ENCODE results near the gene SERINC3. TPM values are rescaled to one million over a fixed set of nuclear protein-coding genes. Genes with fewer than 3 reads are reported as not detected.

SERINC3 gene
- 53.5 and 82.0 TPM in 2 replicates for total RNA-seq (2016; rRNA removed; fragmentation: Illumina TruSeq; extraction: Trizol)
- 18.2 and 23.6 TPM in 2 replicates for total RNA-seq (2016; cell fraction: cytosol; rRNA removed; fragmentation: Illumina TruSeq; extraction: Trizol; ENCODE audit: low read depth)
- 60.4 and 86.2 TPM in 2 replicates for total RNA-seq (2016; cell fraction: insoluble cytoplasmic fraction; rRNA removed; fragmentation: Illumina TruSeq; extraction: Trizol)
- total RNA-seq (2016; cell fraction: membrane; rRNA removed; fragmentation: Illumina TruSeq; extraction: Trizol) = 40.1 and 41.9 TPM in 2 replicates
- 61.2 and 69.4 TPM in 2 replicates for total RNA-seq (2016; cell fraction: nucleus; rRNA removed; fragmentation: Illumina TruSeq; extraction: Trizol)
- 208 and 226 TPM in 2 replicates for polyA plus RNA-seq (2011; rRNA removed)
- 233 and 277 TPM in 2 replicates for polyA plus RNA-seq (2011; cell fraction: cytosol; rRNA removed)
- polyA plus RNA-seq (2011; cell fraction: nucleus; rRNA removed) = 99.3 and 112 TPM in 2 replicates
- polyA plus RNA-seq (2012) = 113 and 127 TPM in 2 replicates
- 14.1 and 17.6 TPM in 2 replicates for polyA plus RNA-seq (2016; cell fraction: cytosol; fragmentation: Illumina TruSeq; extraction: Trizol; ENCODE audit: low read depth)
- 45.2 and 48.0 TPM in 2 replicates for polyA plus RNA-seq (2016; cell fraction: insoluble cytoplasmic fraction; fragmentation: Illumina TruSeq; extraction: Trizol; ENCODE audit: low read depth)
- polyA plus RNA-seq (2016; cell fraction: membrane; fragmentation: Illumina TruSeq; extraction: Trizol; ENCODE audit: low read depth) = 24.9 and 28.0 TPM in 2 replicates
- polyA plus RNA-seq (2016; cell fraction: nucleus; fragmentation: Illumina TruSeq; extraction: Trizol; ENCODE audit: insufficient read depth, low read depth) = 80.9 and 84.6 TPM in 2 replicates
- 441 and 695 TPM in 2 replicates for polyA minus RNA-seq (2011; rRNA and poly(A)+ RNA removed; ENCODE audit: low replicate concordance)
- 196 and 254 TPM in 2 replicates for polyA minus RNA-seq (2011; cell fraction: cytosol; rRNA and poly(A)+ RNA removed)
- polyA minus RNA-seq (2011; cell fraction: nucleus; rRNA and poly(A)+ RNA removed) = 98.0 and 139 TPM in 2 replicates
- percentile 94 among the genes with signal in this experiment for Bru-seq, nascent RNA
- percentile 97 among the genes with signal in this experiment for BruChase-seq, experiment 1, labeled RNA remaining after a 6-hour chase
- BruChase-seq, experiment 2, labeled RNA remaining after a 2-hour chase = percentile 95 among the genes with signal in this experiment
- long read RNA-seq, experiment 1, full-length matches to known transcripts = 133 of 155 reads
- long read RNA-seq, experiment 1, partial matches to known transcripts = 11 of 155 reads
- long read RNA-seq, experiment 1, other reads (novel, unspliced or antisense) = 11 of 155 reads
- long read RNA-seq, experiment 2, full-length matches to known transcripts = 85 of 313 reads
- long read RNA-seq, experiment 2, partial matches to known transcripts = 28 of 313 reads
- long read RNA-seq, experiment 2, other reads (novel, unspliced or antisense) = 200 of 313 reads

DNA sequence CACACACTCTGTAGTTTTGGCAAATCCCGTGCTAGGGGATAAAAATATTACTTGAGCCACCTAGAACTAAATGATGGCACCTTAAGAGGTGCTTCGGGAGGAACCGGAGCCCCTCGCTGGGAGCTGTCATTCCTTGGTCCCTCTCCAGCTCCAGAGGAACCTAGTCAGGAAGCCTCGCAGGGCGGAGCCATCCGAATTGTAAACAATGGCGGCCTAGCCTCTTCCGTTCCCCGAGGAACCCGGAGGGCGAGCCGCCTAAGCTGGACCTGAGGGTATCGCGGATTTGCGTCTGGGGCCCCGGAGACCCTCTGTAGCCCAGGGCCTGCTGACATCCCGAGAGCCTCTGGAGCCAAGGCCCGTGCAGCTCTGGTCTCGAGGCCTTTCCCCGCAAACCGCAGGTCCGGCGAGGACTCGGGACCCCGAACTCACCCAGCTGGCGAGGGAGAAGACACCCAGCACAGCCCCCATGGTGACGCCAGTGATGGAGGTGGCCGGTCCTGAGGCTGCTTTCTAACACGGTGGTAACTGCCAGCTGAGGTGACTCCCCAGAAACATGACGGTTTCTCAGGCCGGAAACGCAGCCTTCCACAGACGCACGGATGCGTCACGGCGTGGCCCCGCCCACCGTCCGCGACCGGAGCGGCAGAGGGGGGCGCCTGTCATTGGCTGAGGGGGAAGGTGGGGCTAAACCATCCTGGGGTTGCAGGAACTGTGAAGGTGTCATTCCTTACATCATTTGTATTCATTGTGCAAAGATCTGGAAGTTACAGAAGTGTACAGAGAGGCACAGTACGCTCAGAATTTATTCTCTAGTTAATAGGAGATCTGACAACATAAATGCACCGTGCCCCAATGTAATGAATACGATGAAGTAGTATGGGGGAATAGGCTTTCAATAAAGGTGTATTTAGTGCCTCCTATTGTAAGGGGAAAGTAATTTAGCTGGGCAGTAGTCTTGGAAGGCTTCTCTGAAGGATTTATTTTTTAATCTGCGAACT is at the start of gene SERINC3:
Gene SERINC3, minus strand, starts transcription at position 587 of the 998 bp plus-strand sequence. Its CDS starts 119 bp downstream, at position 468.
- in situ Hi-C loops (cut with HindIII; ENCODE audit: extremely low pct_ligation_motif_present, low pct_unique_long_range_greater_than_20kb) = no loop called here
- Histone ChIP-seq H4K20me1 (ENCODE audit: insufficient read depth, low read length) (peaks cover 33% of the 10 kb centered on the region), H3K4me3 (replicated peaks in 1 of 3; ENCODE audit: insufficient read depth in 1 of 3, low read depth in 2 of 3, low read length in 3 of 3) (peak within 1 kb of the TSS; percentile 85 to 96 (median 89)), H3K4me1 (ENCODE audit: insufficient read depth, low read length) (peaks cover 77% of the 10 kb centered on the region), H3K9me3 (ENCODE audit: low read length) (no peaks in the 10 kb centered on the region), H2AFZ (ENCODE audit: low read length) (peak within 1 kb of the TSS; percentile 65), H3K36me3 (replicated peaks in 1 of 2; ENCODE audit: control insufficient read depth in 1 of 2, insufficient read depth in 2 of 2, low read length in 2 of 2) (no peaks in the 10 kb centered on the region; a peak in 2 of 5 replicates), H3K9ac (ENCODE audit: insufficient read depth, low read depth, low read length) (peak within 1 kb of the TSS; percentile 96), H3K27me3 (ENCODE audit: control insufficient read depth in 1 of 2, insufficient read depth in 2 of 2, low read length in 2 of 2) (peaks cover 0 to 7% of the 10 kb centered on the region in 2 experiments; a peak in 1 of 5 replicates), H3K27ac (ENCODE audit: extremely low read length, insufficient read depth, low read length) (peak within 1 kb of the TSS; percentile 84), H3K79me2 (ENCODE audit: insufficient read depth, low read length) (peaks cover 49% of the 10 kb centered on the region), H3K4me2 (ENCODE audit: low read depth, low read length) (peak within 1 kb of the TSS; percentile 94)
- intact Hi-C loops (cut with micrococcal nuclease; ENCODE audit: unreplicated experiment) = loop anchor here (2.0 to 5.0 kb wide), 2 partner anchors 47 to 91 kb away; partner anchors contain the start of gene TTPAL
- ATAC-seq (peak; percentile 99), FAIRE-seq (peak; percentile 94), DNase-seq (ENCODE audit: low spot score) (peak; percentile 94)
- ChIA-PET POLR2A (interaction anchor here (0.6 to 2.4 kb wide), 22 partner anchors 7 to 1065 kb away, joined by 3 to 24 read pairs (median 4); partner anchors contain the start of genes FITM2, HNF4A, OSER1 and TTPAL), CTCF (ENCODE audit: low intra/inter-chr PET ratio, low total read pairs) (interaction anchor here (0.7 to 1.9 kb wide), 2 partner anchors 46 to 88 kb away, joined by 3 to 8 read pairs; partner anchors contain the start of gene TTPAL)
- WGBS (ENCODE audit: low lambda C conversion rate) = under 1% methylated on average over 44 of the region's 49 CpGs
- BruUV-seq (replicated peaks) = TSS peak; percentile 69
- TF ChIP-seq HDAC2 (CRISPR knock-in tag; IDR thresholded peaks at IDR 0.05) (peak; percentile 29; the same call in 1 of the 2 replicates), MEF2D (CRISPR knock-in tag; IDR thresholded peaks at IDR 0.05) (peak; percentile 91), GABPA (IDR thresholded peaks at IDR 0.05; ENCODE audit: low read depth, low read length) (peak; percentile 68), GABPA (CRISPR knock-in tag; IDR thresholded peaks at IDR 0.05; ENCODE audit: low read depth) (peak; percentile 92), ZNF253 (CRISPR knock-in tag; IDR thresholded peaks at IDR 0.05; ENCODE audit: borderline replicate concordance) (peak; percentile 90), NONO (IDR thresholded peaks at IDR 0.05) (no peak), NONO (CRISPR knock-in tag; conservative IDR thresholded peaks at IDR 0.05) (peak; percentile 88), NFRKB (IDR thresholded peaks at IDR 0.05) (no peak), NFATC3 (CRISPR knock-in tag; IDR thresholded peaks at IDR 0.05) (0 out of 2 replicates have a peak, but pooled peaks have one; percentile 16), SRSF4 (IDR thresholded peaks at IDR 0.05; ENCODE audit: low read depth, low read length, poor library complexity, severe bottlenecking) (no peak), HOXA3 (CRISPR knock-in tag; IDR thresholded peaks at IDR 0.05) (peak; percentile 99), ZNF33A (CRISPR knock-in tag; IDR thresholded peaks at IDR 0.05; ENCODE audit: borderline replicate concordance) (0 out of 2 replicates have a peak, but pooled peaks have one; percentile 49), ZNF331 (CRISPR knock-in tag; IDR thresholded peaks at IDR 0.05) (no peak; the same call in none of the 2 replicates), ZNF101 (CRISPR knock-in tag; IDR thresholded peaks at IDR 0.05; ENCODE audit: borderline replicate concordance, low read depth) (no peak), ZNF615 (CRISPR knock-in tag; IDR thresholded peaks at IDR 0.05; ENCODE audit: borderline replicate concordance) (0 out of 2 replicates have a peak, but pooled peaks have one; percentile 76)
- TF ChIP-seq, protein P1, sequence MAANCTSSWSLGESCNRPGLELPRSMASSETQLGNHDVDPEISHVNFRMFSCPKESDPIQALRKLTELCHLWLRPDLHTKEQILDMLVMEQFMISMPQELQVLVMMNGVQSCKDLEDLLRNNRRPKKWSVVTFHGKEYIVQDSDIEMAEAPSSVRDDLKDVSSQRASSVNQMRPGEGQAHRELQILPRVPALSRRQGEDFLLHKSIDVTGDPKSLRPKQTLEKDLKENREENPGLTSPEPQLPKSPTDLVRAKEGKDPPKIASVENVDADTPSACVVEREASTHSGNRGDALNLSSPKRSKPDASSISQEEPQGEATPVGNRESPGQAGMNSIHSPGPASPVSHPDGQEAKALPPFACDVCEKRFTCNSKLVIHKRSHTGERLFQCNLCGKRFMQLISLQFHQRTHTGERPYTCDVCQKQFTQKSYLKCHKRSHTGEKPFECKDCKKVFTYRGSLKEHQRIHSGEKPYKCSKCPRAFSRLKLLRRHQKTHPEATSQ (CRISPR knock-in tag; IDR thresholded peaks at IDR 0.05; ENCODE audit: borderline replicate concordance) = peak; percentile 76; the same call in 1 of the 2 replicates
